ENCODE data around the gene QSOX1.

Gene QSOX1

DNA sequence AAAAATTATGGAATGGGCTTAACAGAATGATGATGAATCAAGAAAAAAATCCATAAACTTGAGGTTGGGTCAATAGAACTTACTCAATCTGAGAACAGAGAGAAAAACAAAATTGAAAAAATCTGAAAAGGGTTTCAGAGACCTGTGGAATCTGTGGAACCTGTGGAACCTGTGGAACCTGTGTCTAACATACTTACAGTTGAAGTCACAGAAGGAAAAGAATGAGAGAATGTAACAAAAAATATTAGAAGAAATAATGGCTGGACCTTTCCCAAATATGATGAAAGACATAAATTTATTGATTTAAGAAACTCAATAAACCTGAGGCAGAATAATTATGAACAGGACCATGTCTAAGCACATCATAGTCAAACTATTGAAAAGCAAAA lies 17.7 kb upstream of the QSOX1 start:
- Mint-ChIP-seq H3K27me3 (peaks cover 41% of the 10 kb centered on the region), H3K9me3 (peaks cover 3% of the 10 kb centered on the region), H3K27ac (no peak overlapping the region), H3K4me1 (no peaks in the 10 kb centered on the region), H3K36me3 (no peaks in the 10 kb centered on the region), H3K4me3 (no peak overlapping the region)
- no peak for ATAC-seq

DNA sequence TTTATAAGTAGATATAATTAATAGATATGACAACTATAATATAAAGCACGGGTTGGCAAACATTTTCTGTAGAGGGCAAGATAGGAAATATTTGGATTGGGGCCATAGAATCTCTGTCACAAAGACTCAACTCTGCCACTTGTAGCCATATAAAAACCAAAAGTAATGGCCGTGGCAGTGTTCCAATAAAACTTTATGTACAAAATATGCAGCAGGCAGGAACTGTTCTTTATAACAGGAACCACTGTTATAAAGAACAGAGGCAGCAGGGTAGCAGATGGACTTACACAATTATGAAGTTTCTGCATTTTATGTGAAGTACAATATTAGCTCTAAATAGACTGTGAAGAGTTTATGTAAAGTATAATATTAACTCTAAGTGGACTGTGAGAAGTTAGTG lies 16.9 kb upstream of the QSOX1 start:
- Mint-ChIP-seq H3K9me3 (peaks cover 3% of the 10 kb centered on the region), H3K27ac (no peak overlapping the region), H3K27me3 (peaks cover 33% of the 10 kb centered on the region), H3K4me3 (no peak overlapping the region), H3K4me1 (no peaks in the 10 kb centered on the region), H3K36me3 (no peaks in the 10 kb centered on the region)
- no peak for ATAC-seq

DNA sequence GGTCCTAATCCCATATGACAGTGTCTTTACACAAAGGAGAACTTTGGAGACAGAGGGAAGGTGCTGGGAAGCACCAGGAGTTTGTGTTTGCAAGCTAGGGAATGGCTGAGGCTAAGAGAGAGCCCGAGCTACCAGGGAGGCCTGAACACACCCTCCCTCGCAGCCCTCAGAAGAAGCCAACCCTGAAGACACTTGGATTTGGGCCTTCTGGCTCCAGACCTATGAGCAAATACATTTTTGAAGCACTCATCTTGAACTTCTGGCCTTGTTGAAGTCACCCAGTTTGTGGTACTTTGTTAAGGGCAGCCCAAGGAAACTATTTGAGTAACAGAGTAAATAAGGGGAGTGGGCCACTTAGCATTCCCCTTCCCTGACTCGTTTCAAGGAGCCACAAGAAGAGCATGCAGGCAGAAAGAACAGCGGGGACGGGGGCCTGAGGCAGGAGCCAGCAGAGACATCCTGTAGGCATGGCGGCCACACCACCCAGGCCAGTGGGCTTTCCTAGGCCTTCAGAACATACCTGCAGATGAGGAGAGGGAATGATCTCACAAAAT lies 13.2 kb upstream of the QSOX1 start:
- H3K27me3 Mint-ChIP-seq = peaks cover 16% of the 10 kb centered on the region
- H3K36me3 Mint-ChIP-seq = no peaks in the 10 kb centered on the region
- no peak for ATAC-seq

DNA sequence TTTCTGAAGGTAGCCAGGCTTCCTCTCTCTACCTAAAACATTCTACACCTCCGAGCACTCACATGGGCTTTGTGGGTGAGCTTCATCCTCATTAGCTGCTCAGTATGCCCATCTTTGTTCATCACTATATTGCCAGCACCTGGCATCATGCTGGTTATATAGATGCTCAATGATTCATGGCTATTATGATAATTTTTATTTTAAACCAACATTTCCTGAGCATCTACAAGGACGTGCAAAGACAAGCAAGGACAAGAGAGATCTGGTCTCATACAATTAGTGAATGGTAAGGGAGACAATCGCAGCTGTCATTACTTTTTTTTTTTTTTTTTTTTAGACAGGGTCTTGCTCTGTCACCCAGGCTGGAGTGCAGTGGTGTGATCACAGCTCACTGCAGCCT lies 11.3 kb upstream of the QSOX1 start:
- no peak for ATAC-seq
- H3K9me3 Mint-ChIP-seq = no peaks in the 10 kb centered on the region
- H3K27ac Mint-ChIP-seq = no peak overlapping the region
- no peak overlapping the region for H3K4me3 Mint-ChIP-seq
- no peaks in the 10 kb centered on the region for H3K36me3 Mint-ChIP-seq
- H3K27me3 Mint-ChIP-seq = peaks cover 8% of the 10 kb centered on the region
- H3K4me1 Mint-ChIP-seq = no peaks in the 10 kb centered on the region

More for the DNA sequence above, 13.2 kb upstream of the QSOX1 start:
- Mint-ChIP-seq H3K9me3 (peaks cover 2% of the 10 kb centered on the region), H3K4me1 (no peaks in the 10 kb centered on the region), H3K27ac (no peak overlapping the region), H3K4me3 (no peak overlapping the region)

DNA sequence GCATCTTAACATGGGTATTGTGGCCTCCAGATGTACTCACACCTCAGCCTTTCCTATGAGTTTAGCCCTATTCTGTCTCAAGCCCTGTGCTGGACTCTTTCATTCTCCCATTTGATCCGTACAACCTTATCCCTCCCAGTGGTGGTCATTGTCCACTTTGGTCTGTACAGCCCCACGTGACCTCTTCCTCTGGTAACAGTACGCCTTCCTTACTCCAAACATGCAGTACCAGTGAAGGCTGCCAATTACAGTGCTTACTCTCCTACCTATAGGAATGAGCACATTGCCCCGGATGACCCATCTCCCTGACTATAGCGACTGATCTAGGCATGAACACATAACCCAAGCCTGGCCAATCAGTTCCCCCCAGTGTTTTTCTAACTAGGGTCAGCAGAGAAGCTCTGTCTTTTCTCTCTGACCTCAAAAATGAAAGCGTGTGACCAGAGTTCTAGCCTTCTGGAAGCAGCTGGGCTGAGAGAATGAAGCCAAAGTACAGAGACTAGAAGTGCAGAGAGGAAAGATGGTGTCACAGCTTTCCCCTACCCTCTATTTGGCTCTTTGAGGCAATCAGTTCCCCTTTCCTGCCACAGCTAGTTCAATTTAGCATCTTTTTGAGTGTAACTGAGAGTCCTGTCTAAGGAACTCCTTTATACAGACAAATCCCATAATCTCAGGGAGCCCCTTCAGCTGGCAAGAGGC lies 9.9 kb upstream of the QSOX1 start:
- Mint-ChIP-seq H3K4me1 (no peaks in the 10 kb centered on the region), H3K36me3 (no peaks in the 10 kb centered on the region), H3K27me3 (peaks cover 2% of the 10 kb centered on the region), H3K4me3 (no peak overlapping the region), H3K27ac (no peak overlapping the region), H3K9me3 (no peaks in the 10 kb centered on the region)
- no peak for ATAC-seq

DNA sequence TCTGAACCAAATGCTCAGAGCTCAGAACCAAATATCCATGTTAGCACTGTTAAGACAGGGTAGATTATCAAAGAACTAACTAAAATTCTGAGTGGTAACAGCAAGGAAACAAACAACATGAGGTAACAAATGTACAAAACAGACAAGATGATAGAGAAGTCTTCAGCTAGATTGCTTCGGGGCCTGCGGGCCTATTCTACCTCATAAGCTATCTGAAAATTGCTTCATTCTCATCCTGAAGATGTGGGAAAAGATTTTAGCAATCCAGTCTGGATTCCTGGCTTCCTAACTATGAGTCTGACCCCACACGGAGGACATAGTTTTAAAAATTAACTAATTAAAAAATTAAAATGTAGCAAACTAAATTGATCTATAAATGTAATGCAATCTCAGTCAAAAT lies 9.2 kb upstream of the QSOX1 start:
- ATAC-seq = no peak
- H3K9me3 Mint-ChIP-seq = no peaks in the 10 kb centered on the region
- no peaks in the 10 kb centered on the region for H3K36me3 Mint-ChIP-seq
- H3K27me3 Mint-ChIP-seq = no peaks in the 10 kb centered on the region
- no peak overlapping the region for H3K4me3 Mint-ChIP-seq
- no peak overlapping the region for H3K27ac Mint-ChIP-seq
- H3K4me1 Mint-ChIP-seq = no peaks in the 10 kb centered on the region

DNA sequence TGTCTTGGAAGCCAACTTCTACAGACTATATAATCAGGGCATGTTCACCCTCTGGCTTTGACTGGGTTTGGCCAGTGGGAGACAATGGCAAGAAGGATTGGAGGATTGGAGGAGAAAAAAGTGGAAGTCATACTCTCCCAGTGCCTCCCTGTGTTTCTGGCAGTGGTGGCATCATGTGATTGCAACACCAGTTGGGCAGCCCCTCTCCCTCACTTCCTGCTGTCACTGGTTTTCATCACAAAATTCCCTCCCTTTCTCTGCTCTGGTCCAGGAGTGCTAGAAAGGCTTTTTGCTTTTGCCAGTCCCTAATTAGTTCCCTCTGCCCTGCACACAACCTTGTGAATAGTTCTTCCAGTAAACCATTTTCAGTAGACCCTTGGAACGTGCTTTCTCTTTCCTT lies 3.7 kb upstream of the QSOX1 start:
- ATAC-seq = no peak
- Mint-ChIP-seq H3K4me1 (peaks cover 15% of the 10 kb centered on the region), H3K9me3 (no peaks in the 10 kb centered on the region), H3K36me3 (peaks cover 6% of the 10 kb centered on the region), H3K27me3 (no peaks in the 10 kb centered on the region), H3K27ac (no peak overlapping the region), H3K4me3 (no peak overlapping the region)

DNA sequence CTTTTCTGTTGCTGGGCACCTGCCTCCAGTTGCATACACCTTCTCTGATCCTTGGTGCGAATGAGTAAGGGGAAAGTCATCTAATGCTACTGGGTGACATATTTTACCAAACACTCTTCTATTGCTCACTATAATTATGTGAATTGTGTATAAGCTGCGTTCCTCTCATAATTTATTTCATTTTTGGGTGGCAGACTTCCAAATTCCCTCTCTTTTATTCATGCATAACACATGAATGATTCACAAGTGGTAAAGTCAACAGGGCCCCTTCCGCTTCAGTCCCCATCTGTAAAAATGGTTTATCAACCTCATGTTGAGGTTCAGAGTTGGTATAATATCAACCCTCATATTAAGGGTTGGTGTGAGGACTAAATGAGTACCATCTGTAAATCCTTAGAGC lies 3.2 kb upstream of the QSOX1 start:
- H3K27ac Mint-ChIP-seq = no peak overlapping the region
- peaks cover 20% of the 10 kb centered on the region for H3K4me1 Mint-ChIP-seq
- H3K27me3 Mint-ChIP-seq = no peaks in the 10 kb centered on the region
- H3K36me3 Mint-ChIP-seq = peaks cover 9% of the 10 kb centered on the region
- no peak for ATAC-seq
- H3K4me3 Mint-ChIP-seq = no peak overlapping the region
- no peaks in the 10 kb centered on the region for H3K9me3 Mint-ChIP-seq

DNA sequence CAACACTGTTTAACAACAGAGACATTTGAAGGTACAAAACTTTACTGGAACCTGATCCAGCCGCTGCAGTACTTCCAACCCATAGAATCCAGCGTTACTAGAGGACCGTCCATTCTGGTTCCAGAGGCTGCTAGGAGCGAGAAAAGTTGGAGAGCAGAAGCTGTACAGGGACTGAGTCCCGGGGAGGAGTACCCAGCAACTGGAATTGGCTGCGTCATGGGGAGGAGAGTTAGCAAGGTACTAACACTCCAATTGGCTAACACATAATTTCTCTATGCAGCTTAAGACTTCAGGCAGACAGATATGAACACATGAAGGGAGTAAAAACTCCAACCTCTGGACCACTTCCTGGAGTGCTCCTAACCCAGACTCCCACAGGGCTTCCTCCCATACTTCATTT lies 2.1 kb upstream of the QSOX1 start:
- Mint-ChIP-seq H3K27me3 (no peaks in the 10 kb centered on the region), H3K27ac (no peak overlapping the region), H3K36me3 (peaks cover 20% of the 10 kb centered on the region), H3K4me1 (peaks cover 31% of the 10 kb centered on the region), H3K4me3 (no peak overlapping the region), H3K9me3 (no peaks in the 10 kb centered on the region)
- ATAC-seq = no peak

DNA sequence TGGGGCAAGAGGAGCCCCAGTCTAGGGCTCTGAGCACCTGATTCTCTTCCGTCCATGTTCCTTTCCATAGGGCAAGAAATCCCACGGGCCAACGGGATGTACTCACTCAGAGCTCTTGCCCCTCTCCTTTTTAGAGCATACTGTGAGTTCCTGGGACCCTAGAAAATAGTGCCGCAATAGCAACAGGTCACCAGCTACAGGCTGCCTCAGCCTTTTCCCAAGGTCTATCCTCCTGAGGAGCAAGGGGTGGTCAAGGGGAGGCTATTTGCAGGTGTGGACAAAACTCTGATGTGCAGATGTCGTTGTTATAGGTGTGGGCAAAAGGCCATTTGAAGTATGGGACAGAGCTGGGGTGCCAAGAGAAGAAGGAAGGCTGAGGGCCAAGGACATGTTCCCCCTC lies 1.6 kb upstream of the QSOX1 start:
- H3K9me3 Mint-ChIP-seq = no peaks in the 10 kb centered on the region
- peaks cover 36% of the 10 kb centered on the region for H3K4me1 Mint-ChIP-seq
- no peaks in the 10 kb centered on the region for H3K27me3 Mint-ChIP-seq
- no peak overlapping the region for H3K27ac Mint-ChIP-seq
- no peak for ATAC-seq
- no peak overlapping the region for H3K4me3 Mint-ChIP-seq
- peaks cover 24% of the 10 kb centered on the region for H3K36me3 Mint-ChIP-seq

DNA sequence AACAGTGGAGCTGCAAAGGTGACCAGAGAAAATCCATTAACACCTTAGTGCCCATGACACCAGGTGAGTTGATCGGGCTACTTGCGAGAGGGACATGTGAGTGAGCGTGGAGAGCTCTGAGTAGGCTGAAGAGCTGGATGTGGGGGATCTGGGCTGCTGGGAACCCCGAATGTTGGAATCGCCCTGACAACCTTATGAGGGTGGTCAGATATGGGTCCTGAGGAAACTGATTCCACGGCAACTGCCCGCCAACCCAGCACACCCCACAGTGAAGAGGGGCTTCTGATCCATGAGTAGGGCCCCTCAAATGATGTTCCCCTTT lies 705 bp upstream of the QSOX1 start:
- H3K9me3 Mint-ChIP-seq = no peaks in the 10 kb centered on the region
- H3K27ac Mint-ChIP-seq = peak overlapping the region; percentile 91
- H3K36me3 Mint-ChIP-seq = peaks cover 33% of the 10 kb centered on the region
- no peaks in the 10 kb centered on the region for H3K27me3 Mint-ChIP-seq
- peak overlapping the region; percentile 82 for H3K4me3 Mint-ChIP-seq
- H3K4me1 Mint-ChIP-seq = peaks cover 43% of the 10 kb centered on the region
- ATAC-seq = no peak

DNA sequence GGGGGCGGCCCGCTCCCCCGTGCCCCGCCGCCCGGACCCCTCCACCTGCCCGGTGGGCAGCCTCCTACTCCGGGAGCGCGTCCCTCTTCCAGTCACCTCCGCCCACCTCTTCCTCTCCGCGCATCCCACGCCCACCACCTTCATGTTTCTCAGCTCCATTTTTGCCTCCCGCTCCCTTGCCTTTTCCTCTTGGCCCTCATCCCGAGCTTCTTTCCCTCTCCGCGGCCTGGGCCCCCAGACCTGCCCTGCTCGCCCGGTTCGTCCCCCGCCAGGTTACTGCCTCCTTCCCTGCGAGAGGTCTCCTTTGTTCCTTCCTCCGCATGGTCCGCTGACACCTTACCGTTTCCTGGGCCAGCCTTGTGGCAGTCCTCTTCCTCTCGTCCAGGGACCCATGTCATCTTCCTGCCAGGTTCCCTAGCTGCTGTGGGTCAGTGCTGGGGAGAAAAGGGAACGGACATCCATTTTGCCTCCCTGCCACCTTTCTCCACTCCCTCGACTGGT lies 563 bp downstream of the QSOX1 start:
- ATAC-seq = peak; percentile 2
- peaks cover 56% of the 10 kb centered on the region for H3K4me1 Mint-ChIP-seq
- peaks cover 42% of the 10 kb centered on the region for H3K36me3 Mint-ChIP-seq
- peak overlapping the region; percentile 91 for H3K27ac Mint-ChIP-seq
- H3K9me3 Mint-ChIP-seq = no peaks in the 10 kb centered on the region
- peak overlapping the region; percentile 91 for H3K4me3 Mint-ChIP-seq
- H3K27me3 Mint-ChIP-seq = no peaks in the 10 kb centered on the region

DNA sequence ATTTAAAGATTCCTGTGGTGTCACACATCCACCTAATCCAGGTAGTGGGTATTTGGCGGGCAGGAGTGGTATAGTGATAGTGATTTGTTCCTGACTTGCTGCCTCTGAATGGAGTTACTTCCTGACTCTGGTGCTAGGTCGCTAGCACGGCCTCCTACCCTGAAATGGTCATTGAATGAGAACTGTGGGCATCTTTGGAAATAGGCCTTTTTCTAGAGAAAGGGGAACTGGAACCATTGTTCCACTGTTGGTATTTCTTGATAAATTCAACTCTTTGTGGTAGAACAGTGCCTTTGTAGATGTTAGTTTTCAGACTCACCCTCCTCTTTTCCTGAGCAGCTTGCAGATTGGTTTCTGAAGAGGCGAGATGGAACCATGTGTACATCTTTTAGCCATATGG lies 1.5 kb downstream of the QSOX1 start:
- Mint-ChIP-seq H3K27me3 (no peaks in the 10 kb centered on the region), H3K9me3 (no peaks in the 10 kb centered on the region), H3K4me3 (peak overlapping the region; percentile 91), H3K27ac (peak overlapping the region; percentile 91), H3K4me1 (peaks cover 59% of the 10 kb centered on the region), H3K36me3 (peaks cover 42% of the 10 kb centered on the region)
- peak; percentile 59 for ATAC-seq

DNA sequence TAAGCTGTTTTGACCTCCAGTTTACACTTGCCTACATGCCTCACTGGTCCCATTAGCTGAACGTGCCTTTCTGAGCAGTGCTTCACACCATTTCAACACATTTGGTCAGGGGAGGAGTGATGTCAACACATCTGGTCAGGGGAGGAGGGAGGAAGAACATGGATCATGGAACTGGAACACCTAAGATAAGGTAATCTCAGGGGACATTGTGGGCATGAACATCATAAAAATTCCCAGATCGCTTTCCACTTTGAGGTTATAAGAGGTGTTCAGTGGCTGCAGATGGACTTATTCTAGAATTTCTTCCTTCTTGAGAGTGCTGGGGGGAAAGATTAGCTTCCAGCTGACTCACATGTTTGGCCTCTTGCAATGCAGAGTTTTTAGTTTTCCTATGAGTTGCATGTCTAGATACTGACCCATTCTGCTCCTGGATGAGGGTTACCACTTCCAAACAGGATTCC lies 2.0 kb downstream of the QSOX1 start:
- H3K36me3 Mint-ChIP-seq = peaks cover 42% of the 10 kb centered on the region
- peaks cover 59% of the 10 kb centered on the region for H3K4me1 Mint-ChIP-seq
- no peaks in the 10 kb centered on the region for H3K9me3 Mint-ChIP-seq
- no peaks in the 10 kb centered on the region for H3K27me3 Mint-ChIP-seq
- peak overlapping the region; percentile 91 for H3K4me3 Mint-ChIP-seq
- no peak for ATAC-seq
- peak overlapping the region; percentile 91 for H3K27ac Mint-ChIP-seq

DNA sequence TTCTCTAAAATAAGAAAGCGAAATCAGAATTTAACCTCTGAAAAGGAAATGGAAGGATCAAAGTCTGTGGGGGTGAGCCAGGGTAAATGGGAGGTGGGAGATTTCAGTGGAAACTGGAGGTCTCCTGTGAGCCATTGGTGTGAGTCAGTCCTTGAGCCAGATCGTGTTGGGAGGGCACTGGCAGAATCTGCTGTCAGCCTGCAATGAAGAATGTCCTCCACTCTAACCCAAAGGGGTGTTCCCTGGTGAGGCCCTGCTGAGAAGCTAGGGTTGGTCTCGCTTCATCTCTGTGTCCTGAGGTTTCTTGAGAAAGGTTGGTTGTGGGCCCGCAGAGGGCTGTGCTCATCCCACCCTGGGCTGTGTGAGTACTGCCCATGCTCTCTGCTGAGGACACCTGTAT lies 2.4 kb downstream of the QSOX1 start:
- peak overlapping the region; percentile 91 for H3K4me3 Mint-ChIP-seq
- ATAC-seq = no peak

DNA sequence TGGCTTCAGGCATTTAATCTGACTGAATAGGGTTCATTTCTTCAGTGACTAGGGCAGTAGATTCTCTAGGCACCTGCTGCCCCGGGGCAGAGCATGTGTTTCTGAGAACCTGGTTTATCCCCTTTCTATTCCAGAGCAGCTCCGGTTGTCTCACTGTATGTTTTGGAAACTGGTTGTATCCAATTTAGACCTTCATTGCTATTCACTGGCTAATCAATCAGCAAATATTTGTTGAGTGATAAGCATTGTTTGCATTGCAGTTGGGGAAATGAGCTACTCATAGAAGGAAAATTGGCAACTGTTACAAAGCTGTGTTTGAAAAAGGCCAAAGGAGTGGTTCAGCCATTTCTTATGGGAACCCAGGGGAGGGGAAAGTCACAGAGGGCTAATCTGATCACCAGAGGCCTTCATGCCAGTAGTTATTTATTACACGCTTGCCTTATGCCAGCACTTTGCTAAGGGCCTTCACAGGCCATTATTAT lies 2.9 kb downstream of the QSOX1 start:
- Mint-ChIP-seq H3K27me3 (no peaks in the 10 kb centered on the region), H3K4me3 (peak overlapping the region; percentile 91), H3K4me1 (peaks cover 59% of the 10 kb centered on the region), H3K9me3 (no peaks in the 10 kb centered on the region), H3K36me3 (peaks cover 42% of the 10 kb centered on the region), H3K27ac (peak overlapping the region; percentile 72)
- no peak for ATAC-seq

More for the DNA sequence above, 2.4 kb downstream of the QSOX1 start:
- Mint-ChIP-seq H3K9me3 (no peaks in the 10 kb centered on the region), H3K36me3 (peaks cover 42% of the 10 kb centered on the region), H3K27me3 (no peaks in the 10 kb centered on the region), H3K27ac (peak overlapping the region; percentile 91), H3K4me1 (peaks cover 59% of the 10 kb centered on the region)

All from stimulated activated memory B cell treated with anti-CD40 and anti-IgM and Interleukin-4, amounts not matched to agents 10 μg/mL and 1 μg/mL and 100 μg/mL, for 72 hours (primary cell).